NCI-H69 (cell line): ENCODE data around the gene SLC30A2.

ENCODE experiments used
- DNase-seq: peaks from one replicate; lab custom pipeline; 2025; lab: John Stamatoyannopoulos, UW

The SLC30A2 gene

DNA sequence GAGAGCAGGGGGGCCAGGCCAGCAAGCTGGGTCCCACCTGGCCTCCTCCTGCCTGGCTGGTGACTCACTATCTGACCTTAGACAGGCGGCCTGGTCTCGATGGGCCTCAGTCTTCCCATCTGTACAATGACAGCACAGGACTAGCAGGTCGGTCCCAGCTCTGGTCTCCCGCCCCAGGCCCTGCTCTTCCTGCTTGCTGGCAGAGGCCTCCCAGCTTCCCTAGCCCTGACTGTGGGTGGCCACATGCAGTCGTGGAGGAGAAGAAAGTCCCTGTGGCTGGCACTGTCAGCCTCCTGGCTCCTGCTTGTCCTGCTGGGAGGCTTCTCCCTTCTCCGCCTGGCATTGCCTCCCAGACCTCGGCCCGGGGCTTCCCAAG lies 23.5 kb downstream of the SLC30A2 start:
- DNase-seq: no peak

DNA sequence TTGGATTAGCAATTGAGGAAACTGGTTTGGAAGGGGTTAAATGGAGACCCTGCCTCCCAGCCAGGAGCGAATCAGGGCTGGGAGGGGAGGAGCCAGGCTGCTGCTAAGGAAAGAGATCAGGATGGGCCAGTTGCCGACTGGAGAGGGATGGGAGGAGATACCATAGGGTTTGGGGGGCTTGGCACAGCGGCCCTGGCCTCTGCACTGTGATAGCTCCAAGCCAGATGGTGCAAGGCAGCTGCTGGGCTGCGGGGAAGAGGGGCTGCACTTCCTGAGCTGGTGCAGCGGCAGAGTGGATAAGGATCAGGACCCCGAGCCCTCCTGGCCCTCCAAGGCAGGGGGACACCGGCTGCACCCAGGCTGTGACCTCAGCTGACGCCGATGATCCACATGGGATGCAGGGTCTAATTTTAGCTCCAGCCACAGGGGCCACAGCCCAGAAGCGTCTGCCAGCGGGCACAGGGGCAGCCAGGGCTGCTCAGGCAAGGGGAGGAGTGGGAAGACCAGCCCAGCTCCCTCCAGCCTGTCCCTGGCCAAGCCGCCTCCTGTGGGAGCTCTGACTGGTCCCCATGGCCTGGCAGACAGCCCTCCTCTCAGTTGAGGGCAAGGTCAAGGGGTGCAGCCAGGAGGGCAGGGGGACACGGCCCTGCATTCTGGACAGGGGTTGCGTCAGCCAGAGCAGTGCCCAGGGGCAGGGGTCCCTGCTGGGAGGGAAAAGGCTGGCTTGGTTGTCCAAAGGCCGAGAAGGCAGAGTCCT lies 24.1 kb downstream of the SLC30A2 start, which contains the start of gene EXTL1:
Gene EXTL1 (plus strand): TSS at position 129 of the 757 bp plus-strand sequence. CDS start 872 bp downstream, outside the sequence.
- DNase-seq: peak; percentile 30

DNA sequence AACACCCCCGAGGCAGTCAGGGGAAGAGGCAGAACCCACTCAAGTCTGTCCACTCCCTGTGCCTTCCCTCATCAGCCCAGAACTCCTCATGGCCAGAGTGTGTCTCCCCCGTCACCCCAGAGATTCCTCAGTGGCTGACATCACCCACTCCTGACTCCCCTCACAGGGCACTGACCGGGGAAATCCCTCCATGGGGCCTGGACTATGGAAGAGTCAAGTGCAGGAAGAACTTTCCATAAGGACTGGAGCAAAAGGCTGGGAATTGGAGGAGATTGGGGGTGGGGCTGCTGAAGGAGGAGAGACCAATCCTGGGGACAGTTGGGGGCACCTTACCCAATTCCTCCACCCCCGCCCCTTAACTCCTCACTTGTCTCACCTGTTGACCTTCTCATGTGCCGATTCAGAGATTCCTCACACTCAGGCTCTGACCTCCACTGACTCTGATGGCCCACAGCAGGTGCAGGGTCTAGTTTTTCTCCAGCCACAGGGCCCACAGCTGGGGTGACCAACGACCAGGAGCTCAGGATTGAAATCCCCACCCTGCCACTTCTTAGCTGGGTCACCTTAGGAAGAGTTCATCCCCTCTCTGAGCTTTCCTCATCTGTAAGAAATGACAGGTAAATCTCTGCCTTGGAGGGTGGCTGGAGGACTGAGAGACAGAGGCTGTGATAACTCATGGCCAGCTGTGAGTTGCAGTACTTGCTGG lies 24.8 kb downstream of the SLC30A2 start:
- no peak for DNase-seq

DNA sequence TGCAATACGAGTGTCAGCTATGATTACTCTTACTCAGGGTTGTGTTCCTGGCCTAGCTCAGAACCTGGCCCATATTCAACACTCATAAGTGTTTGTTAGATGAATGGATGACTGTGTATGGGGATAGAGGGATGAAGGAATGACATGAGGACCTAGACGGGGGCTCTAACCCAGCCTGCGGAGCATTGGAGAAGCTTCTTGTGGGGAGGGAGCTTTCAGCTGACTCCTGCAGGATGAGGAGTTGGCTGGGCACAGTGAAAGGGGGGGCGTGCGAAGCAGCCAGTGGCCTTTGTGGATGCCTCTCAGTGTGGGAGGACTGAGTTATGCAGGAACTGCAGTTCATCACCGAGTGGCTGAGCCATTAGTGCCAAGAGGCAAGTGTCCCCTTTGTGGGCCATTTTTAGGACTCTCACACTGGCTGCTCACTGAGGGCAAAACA lies 25.6 kb downstream of the SLC30A2 start:
- no peak for DNase-seq

DNA sequence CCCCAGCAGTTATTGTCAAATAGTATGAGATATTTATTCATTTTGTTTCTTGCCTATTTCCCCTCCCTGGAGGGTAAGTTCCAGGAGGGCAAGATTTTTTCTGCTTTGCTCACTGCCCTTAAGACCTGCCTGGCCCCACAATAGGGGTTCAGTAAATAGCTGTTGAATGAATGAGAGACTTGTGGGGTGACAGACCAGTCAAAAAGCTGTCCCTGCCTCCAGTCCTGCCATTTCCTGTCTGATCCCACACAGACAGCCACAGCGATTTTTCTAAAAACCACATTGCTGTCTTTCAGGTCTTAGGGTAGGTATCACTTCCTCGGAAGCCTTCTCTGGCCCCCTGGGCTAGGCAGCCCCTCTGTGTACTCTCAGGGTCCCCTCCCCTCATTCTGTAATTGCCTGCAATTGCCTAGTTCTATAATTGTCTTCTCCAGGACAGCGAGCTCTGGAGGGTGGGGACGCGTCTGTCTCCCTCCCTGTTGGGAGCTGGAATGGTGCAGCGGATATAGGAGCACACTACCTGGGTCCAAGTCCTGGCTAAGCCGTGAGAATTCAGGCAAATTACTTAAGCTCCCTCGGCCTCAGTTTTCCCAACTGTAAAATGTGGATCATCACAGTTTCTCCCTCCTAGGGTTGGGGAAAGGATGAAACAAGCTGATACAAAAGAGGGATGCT lies 26.1 kb downstream of the SLC30A2 start:
- peak; percentile 51 for DNase-seq

DNA sequence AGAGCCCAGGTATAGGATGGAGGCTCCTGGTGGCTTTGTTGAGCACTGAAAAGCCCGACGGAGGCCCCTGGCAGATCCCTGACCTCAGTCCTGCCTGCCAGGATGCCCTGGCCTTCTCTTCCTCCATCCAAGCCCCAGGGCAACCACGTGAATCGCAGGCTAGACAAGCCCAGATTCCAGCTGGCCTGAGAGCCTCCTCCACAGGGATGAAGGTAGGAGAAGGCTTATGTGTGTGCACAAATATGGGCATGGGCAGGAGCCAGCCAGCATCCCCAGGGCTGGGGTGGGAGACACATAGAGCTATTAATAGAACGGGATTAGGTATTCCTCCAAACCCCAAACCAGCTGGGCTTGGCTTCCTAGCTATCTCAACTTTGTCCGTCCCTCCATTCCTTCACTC lies 28.3 kb downstream of the SLC30A2 start:
- DNase-seq: no peak

DNA sequence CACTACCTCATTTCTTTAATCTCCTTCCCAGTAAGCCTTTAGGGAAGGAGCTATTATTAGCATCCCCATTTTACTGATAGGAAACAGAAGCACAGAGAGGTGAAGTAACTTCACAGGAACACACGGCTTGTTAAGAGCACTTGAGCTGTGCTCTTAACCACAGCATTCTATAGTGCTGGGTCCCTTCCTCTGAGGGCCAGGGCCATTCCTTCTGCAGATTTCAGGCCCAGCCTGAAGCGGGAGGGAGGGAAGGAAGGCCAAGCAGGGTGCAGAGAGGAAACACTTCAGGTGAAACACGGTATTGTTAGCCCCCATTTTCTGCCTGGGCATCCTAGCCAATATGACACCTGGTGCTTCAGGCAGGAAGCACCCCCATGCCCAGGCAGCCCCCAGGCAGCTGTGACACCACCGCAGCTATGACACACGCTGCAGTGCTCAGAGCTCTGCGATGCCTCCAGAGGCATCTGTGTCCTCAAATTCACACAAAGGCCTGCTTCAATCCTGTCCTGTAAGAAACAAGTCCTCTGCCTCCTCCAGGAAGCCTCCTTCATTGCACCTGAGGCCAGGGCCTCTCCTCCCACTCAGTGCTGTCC lies 28.9 kb downstream of the SLC30A2 start:
- no peak for DNase-seq

DNA sequence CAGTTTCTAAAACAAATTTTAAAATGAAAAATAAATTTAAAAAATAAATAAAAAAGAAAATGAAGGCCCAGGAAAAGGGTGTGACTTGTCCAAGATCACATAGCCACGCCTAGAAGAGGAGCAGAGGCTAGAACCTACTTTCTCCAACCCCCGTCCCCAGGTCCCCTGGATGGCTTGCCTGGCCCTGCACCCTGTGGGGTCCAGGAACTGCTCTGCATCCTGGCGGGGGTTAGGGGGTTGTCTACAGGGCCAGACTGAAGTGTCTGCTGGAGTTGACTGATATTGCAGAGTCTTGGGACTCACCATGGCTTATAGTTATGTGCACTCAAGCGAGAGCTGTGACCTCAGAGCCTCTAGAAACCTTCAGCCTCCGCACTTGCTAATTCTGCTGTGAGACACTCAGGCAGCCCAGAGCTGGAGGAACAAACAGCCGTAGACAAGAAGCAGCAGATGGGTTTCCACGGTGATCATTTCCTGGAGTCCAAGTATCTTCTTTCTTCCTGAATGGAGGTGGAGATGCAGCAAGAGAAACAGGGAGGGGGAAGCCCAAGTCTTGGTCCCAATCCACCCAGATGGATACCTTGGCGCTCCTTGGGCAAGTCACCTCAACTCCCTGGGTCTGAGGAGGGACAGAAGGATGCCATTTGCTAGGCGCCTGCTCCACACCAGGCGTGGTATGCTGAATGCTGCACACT lies 29.5 kb downstream of the SLC30A2 start:
- DNase-seq: peak; percentile 71

DNA sequence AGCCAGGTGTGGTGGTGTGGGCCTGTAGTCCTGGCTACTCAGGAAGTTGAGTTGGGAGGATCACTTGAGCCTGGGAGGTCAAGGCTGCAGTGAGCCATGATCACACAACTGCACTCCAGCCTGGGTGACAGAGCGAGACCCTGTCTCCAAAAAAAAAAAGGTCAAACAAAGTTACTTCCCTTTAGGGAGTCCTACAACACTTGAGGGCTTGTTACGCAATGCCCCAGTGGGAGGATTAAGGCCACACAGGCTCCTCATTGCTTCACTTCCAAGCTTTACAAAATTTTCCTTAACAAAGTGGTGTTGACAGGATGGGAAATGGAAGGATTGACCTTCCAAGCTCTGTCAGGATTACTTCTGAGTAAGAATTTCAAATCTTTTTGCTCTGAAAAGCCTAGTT lies 30.6 kb downstream of the SLC30A2 start:
- DNase-seq: no peak

DNA sequence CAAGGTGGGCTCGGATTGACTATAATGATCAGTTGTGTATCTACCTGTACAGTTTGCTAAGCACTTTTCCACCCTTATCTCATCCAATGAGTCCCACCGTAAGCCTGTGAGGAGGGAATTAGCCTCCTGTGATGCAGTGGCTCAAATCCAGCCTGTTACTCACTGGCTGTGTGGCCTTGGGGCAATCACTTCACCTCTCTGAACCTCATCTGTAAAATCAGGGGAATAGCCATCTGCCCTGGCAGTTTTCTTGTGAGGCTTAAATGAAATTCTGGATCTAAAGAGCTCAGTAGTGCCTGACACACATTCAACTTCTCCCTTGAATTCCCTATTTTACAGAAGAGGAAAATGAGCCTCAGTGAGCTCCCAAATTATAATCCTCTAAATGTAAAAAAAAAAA lies 31.7 kb downstream of the SLC30A2 start:
- no peak for DNase-seq

DNA sequence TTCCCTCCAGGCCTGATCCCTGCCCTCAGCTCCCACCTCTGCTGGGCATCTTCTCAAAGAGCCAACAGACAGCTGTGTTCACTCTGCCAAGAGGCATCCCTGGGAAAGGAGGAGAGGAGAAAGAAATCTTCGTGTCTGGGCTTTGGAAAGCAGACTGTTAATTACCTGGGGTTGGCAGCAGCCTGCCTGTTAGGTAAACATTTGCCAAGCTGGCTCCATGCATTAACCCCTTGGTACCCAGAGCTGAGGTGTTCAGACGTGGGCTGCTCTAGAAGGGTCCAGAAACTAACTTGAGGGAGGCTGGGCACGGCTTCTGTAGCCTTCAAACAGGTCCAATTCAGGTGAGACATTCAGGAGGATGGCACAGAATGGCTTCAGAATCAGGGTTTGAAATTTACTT lies 33.1 kb downstream of the SLC30A2 start:
- DNase-seq: peak; percentile 88

DNA sequence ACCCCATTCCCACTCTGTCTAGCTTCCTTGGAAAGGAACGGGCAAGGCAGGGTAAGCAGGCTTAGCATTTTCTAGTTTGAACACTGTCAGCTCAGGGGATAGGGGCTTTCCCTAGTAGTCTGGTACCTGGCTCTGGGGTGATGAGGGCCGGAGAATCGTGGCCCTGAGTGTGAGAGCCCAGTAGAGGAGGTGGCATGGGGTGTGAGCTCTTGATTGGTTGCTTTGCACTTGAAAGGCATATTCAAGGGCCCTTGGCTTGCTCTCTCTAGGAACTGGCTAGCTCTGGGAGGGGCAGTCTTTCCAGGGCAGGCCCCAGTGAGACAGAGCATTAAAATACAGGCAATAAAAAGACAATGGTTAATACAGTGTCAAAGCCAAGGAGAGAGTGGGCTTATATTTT lies 35.1 kb downstream of the SLC30A2 start:
- no peak for DNase-seq

DNA sequence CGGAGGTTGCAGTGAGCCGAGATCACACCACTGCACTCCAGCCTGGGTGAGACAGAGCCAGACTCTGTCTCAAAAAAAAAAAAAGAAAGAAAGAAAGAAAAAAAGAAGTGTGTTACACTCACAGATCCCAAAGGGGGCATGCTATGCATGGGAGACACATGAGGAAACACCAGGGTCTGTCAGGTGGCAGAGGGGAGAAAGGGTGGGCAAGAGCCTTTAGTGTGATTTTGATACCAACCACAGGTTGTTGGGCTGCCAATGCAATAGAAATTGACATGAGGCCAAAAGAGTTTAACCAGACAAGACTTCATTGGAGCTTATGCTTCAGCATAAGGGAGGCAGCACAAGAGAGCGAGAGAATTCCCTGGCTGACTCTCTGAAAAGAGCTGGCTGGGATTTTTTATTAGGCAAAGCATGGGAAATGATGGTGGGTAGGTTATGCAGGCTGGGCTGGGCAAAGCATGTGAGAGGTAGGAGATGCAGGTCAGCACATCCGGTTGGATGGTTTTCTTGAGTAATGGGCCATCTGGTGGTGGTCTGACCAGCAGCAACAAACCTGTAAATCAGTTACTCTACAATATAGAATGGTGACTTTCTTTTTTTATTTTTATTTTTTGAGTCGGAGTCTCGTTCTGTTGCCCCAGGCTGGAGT lies 36.0 kb downstream of the SLC30A2 start:
- DNase-seq: peak; percentile 56

DNA sequence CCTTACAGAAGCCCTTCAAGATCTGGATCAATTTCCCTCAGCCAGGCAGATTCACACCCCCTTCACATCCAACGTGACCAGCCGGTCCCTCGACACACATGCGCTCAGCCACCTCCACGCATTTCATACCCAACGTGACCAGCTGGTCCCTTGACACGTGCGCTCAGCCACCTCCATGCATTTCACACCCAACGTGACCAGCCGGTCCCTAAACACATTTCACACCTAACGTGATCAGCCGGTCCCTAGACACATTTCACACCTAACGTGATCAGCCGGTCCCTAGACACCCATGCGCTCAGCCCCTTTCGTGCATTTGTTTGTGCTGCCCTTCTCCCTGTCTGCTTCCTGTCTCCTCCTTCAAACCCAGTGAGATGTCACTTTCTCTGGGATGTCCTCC lies 39.2 kb downstream of the SLC30A2 start:
- DNase-seq: no peak

DNA sequence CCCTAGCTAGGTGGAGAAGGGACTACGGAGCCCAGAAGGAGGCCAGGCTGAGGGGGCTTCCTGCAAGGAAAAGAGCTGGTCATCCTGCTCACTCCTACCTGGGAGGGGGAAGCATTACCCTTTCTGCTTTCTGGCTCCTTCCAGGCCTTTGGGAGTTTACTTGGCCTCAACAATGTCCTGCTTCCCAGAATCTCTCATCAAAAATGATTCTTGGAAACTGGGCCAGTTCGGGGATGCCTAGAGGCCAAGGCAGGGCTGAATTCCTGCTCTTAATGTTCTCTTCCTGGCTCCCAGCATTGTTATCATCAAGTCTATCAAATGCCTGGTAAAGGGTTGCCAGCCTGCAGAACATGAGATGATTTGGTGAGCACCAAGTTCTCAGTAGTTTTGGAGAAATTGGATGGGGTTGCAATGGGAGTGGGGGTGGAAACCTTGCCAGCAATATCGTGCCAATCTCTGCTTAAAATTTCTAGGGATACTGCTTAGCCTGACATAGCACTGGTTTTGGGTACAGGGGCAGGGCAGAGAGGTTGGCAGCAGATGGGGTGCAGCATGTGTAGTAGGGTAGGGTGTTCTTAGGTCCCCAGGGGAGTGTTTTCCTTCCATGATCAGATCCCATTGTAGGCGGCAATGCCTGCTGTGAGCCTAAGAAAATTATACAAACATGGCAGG lies 40.3 kb downstream of the SLC30A2 start:
- DNase-seq: peak; percentile 27

DNA sequence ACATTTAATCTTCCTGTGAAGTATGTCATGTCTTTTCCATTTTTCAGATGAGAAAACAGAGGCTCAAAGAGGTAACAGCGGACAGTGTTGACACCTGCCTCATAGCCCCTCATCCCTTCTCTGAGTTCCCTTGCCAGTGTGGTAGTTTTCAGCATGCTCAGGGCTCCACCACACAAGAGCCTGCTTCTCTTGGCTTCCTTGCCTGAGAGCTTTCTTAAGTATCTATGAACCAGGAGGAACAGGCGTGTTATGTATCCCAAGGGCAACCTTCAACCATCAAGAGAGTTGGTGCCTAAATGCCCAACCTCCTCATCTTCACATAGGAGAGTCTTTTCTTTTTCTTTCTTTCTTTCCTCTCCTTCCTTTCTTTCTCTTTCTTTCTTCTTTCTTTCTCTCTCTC lies 42.2 kb downstream of the SLC30A2 start:
- DNase-seq: no peak

DNA sequence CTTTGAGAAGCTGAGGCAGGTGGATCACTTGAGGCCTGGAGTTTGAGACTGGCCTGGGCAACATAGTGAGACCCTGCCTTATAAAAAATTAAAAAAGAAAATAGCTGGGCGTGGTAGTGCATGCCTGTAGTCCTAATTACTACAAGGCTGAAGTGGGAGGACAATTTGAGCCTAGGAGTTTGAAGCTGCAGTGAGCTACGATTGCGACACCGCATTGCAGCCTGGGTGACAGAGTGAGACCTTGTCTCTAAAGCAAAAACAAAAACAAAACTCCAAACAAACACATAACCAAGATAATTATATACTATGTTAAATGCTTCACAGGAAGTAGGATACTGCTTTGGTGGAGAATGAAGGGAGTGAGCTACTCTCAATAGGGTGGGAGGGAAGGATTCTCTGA lies 42.7 kb downstream of the SLC30A2 start:
- DNase-seq: no peak

DNA sequence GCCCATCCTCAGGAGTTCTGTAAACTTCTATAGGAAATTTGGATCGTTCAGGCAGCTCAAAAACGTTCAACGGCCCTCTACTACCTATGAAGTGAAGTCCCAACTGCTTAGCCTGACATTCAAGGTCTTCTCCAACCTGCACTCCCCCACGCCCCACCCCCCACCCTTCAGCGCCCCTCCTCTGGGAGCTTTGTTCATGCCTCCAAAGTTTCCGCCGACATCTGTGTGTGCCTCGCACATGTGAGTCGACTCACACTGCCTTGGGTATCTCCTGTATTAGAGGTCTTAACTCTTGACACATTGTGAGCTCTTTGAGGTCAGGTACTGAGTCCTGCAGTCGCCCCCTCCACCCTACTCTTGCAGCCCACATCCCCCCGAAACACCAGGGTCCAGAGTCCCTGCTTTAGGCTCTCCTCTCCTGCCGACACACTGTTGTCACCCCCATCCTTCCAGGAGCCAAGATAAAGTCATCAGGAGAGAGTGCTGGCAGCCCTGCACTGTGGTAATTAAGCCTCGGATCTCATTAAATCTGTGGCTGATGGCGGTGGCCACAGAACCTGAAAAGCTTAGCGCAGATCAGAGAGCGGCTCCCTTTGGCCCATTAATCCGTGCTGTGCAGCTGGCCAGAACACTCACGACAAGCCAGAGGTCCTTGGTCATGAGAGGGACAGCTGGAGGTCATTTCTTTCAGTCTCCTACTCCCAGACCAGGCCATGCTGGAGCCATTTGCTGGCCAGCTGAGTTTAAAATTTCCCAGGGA lies 46.7 kb downstream of the SLC30A2 start:
- DNase-seq: no peak

DNA sequence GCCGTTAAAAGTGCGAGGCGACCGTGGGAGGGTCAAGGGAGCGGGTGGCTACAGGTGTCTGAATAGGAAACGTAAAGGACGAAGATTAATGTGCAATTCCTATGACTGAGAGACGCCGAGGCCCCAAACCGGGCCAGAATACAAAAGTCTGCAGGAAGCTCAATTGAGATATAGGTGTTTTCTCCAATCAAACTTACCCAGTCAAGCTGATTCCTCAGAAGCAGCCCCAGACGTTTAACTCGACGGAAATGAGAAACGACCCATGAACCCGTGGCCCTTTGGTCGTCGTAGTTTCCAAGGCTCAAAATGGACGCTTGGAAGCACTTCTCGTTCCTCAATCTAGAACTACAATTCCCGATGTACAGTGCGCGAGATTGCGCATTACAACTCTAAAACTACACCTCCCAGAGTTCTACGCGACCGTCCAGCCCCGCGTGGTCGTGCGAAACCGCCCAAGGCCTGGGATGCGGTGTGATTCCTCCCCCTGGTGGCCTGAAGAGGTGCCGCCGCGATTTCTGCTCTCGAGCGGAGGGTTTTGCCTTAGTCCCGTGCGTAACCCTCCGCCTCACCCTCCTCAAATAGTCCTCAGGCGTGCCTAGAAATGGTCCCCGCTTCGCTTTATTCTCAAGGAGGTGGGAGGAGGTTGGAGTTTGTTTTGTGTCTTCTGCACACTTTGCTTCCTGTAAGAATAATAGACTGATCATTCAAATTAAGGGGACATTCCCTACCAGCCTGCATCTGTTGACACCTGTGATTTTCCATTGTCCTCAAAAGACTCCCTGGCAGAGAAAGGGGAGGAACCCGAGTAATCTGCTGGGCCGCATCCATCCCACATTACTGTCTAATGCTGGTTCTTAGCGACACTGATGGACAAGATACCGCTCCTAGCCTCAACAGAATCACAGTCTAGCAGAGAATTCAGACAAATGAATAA lies 47.8 kb downstream of the SLC30A2 start, which contains the start of gene PAFAH2:
Gene PAFAH2 (minus strand): TSS at position 236 of the 934 bp plus-strand sequence. CDS start 7,247 bp downstream, outside the sequence.
- DNase-seq: peak; percentile 98
